A549 (cell line): ENCODE measurements around the gene PATJ. TPM values are rescaled to one million over a fixed set of nuclear protein-coding genes. Genes with fewer than 3 reads are reported as not detected.

ENCODE experiments used
- ATAC-seq, 2 experiments: fragments of 200-7000 bp in 1 of 2; fragments of >200 bp in 1 of 2; cut with Nextera tagmentation in 1 of 2; cut with Tn5 transposase in 1 of 2; 3 replicates each; pipeline versions ENCODE4 v1.8.0 to v1.9.1; 2018 to 2020; ENCODE audit warnings: mild to moderate bottlenecking in 1 of 2, moderate library complexity in 1 of 2
- CTCF ChIA-PET: fragments of 300-600 bp; sonication (Branson Sonifier 250); formaldehyde crosslinking; extraction: SDS; loops from one replicate; lab custom pipeline; 2021; ENCODE audit warnings: antibody characterized with exemption, inconsistent platforms; lab: Yijun Ruan, JAX
- POLR2A ChIA-PET: fragments of 350-600 bp; formaldehyde crosslinking; extraction: SDS; loops from one replicate; lab custom pipeline; 2021; ENCODE audit warnings: antibody characterized with exemption, inconsistent platforms; lab: Yijun Ruan, JAX
- DNase-seq, 2 experiments: peaks; one replicate each; pipeline versions ENCODE4 v3.0.0 to v3.0.0-alpha.2; 2011 to 2016; ENCODE audit warnings: low read depth in 1 of 2, low spot score in 1 of 2
- FAIRE-seq: peaks from 2 replicates; lab custom pipeline; 2011; peaks lifted over from hg19 to GRCh38; lab: Jason Lieb, UNC
- H3K27ac ChIP-seq, 2 experiments: fragments of >200 bp; sonication (Bioruptor Twin); formaldehyde crosslinking; 3 replicates each; pipeline ENCODE4 v1.5.1; 2016 to 2017
- H3K4me1 ChIP-seq: fragments of >200 bp; sonication (Bioruptor Twin); formaldehyde crosslinking; 3 replicates; pipeline ENCODE4 v1.6.1; 2016
- H3K4me2 ChIP-seq: fragments of >200 bp; sonication (Bioruptor Twin); formaldehyde crosslinking; 3 replicates; pipeline ENCODE4 v1.6.1; 2016
- H3K4me3 ChIP-seq: fragments of >200 bp; sonication (Bioruptor Twin); formaldehyde crosslinking; 3 replicates; pipeline ENCODE4 v1.5.1; 2016
- H3K9me3 ChIP-seq: fragments of >200 bp; sonication (Bioruptor Twin); formaldehyde crosslinking; 3 replicates; pipeline ENCODE4 v1.6.1; 2016
- CBX8 ChIP-seq: fragments of 200-600 bp; sonication (generic); IDR thresholded peaks from 2 replicates; pipeline ENCODE4 v1.6.1; 2016
- CEBPB ChIP-seq, 2 experiments: fragments of >200 bp in 1 of 2; sonication (Bioruptor Twin) in 1 of 2; formaldehyde crosslinking in 1 of 2; IDR thresholded peaks; 2 replicates each; pipeline ENCODE4 v1.6.1; 2012 to 2016
- CHD4 ChIP-seq: fragments of 200-600 bp; sonication (generic); IDR thresholded peaks from 2 replicates; pipeline ENCODE4 v1.6.1; 2016; ENCODE audit warnings: antibody characterized with exemption, mild to moderate bottlenecking, borderline replicate concordance
- EHF ChIP-seq: fragments of 250-450 bp; sonication (Bioruptor Pico); IDR thresholded peaks from 2 replicates; pipeline ENCODE4 v1.5.0; 2020; ENCODE audit warnings: mild to moderate bottlenecking
- ESRRA ChIP-seq: fragments of 150-350 bp; IDR thresholded peaks from 2 replicates; pipeline ENCODE4 v1.6.1; 2014; ENCODE audit warnings: mild to moderate bottlenecking, low read length, borderline replicate concordance
- FOSB ChIP-seq: fragments of 250-450 bp; sonication (Bioruptor Pico); IDR thresholded peaks from 2 replicates; pipeline ENCODE4 v1.5.0; 2020; ENCODE audit warnings: mild to moderate bottlenecking, moderate library complexity
- FOSL2 ChIP-seq, 2 experiments: fragments of 450-650 bp in 1 of 2; fragments of >200 bp in 1 of 2; sonication (Bioruptor Twin) in 1 of 2; formaldehyde crosslinking; IDR thresholded peaks; 2 replicates each; pipeline versions ENCODE4 v1.5.0 to v1.6.1; 2016 to 2020; ENCODE audit warnings: mild to moderate bottlenecking in 1 of 2, moderate library complexity in 1 of 2
- GATA3 ChIP-seq: IDR thresholded peaks from 2 replicates; pipeline ENCODE4 v1.6.1; 2012; ENCODE audit warnings: borderline replicate concordance
- HDAC2 ChIP-seq: fragments of 200-600 bp; sonication (generic); IDR thresholded peaks from 2 replicates; pipeline ENCODE4 v1.6.1; 2016
- HOXA7 ChIP-seq: fragments of 250-450 bp; sonication (Bioruptor Pico); IDR thresholded peaks from 2 replicates; pipeline ENCODE4 v1.5.0; 2020; ENCODE audit warnings: mild to moderate bottlenecking, moderate library complexity
- HOXB13 ChIP-seq: fragments of 250-450 bp; sonication (Bioruptor Pico); IDR thresholded peaks from 2 replicates; pipeline ENCODE4 v1.5.0; 2020; ENCODE audit warnings: low read depth, mild to moderate bottlenecking, moderate library complexity
- HOXB5 ChIP-seq: fragments of 250-450 bp; sonication (Bioruptor Pico); IDR thresholded peaks from 2 replicates; pipeline ENCODE4 v1.5.0; 2020; ENCODE audit warnings: mild to moderate bottlenecking, moderate library complexity
- JUNB ChIP-seq: fragments of >200 bp; sonication (Bioruptor Twin); formaldehyde crosslinking; IDR thresholded peaks from 2 replicates; pipeline ENCODE4 v1.6.1; 2016
- KDM1A ChIP-seq: fragments of 200-600 bp; sonication (generic); IDR thresholded peaks from 2 replicates; pipeline ENCODE4 v1.6.1; 2016; ENCODE audit warnings: low read depth, mild to moderate bottlenecking
- MYC ChIP-seq: IDR thresholded peaks from 2 replicates; pipeline ENCODE4 v1.6.1; 2012; ENCODE audit warnings: mild to moderate bottlenecking, inconsistent platforms, low read length, improper control_type of control experiment, borderline replicate concordance
- NFE2L2 ChIP-seq: fragments of 150-350 bp; conservative IDR thresholded peaks from 2 replicates; pipeline ENCODE4 v1.6.1; 2014; ENCODE audit warnings: low read length
- NPAS2 ChIP-seq: fragments of 250-450 bp; sonication (Bioruptor Pico); IDR thresholded peaks from 2 replicates; pipeline ENCODE4 v1.8.0; 2022; ENCODE audit warnings: mild to moderate bottlenecking, moderate library complexity, borderline replicate concordance
- NR3C1 ChIP-seq: fragments of >200 bp; sonication (Bioruptor Twin); formaldehyde crosslinking; IDR thresholded peaks from 3 replicates; pipeline ENCODE4 v1.6.1; 2017
- PHF8 ChIP-seq: fragments of 200-600 bp; sonication (generic); IDR thresholded peaks from 2 replicates; pipeline ENCODE4 v1.6.1; 2016; ENCODE audit warnings: low read depth, mild to moderate bottlenecking, antibody characterized with exemption, moderate library complexity, borderline replicate concordance
- POLR2A ChIP-seq: IDR thresholded peaks from 2 replicates; pipeline ENCODE4 v1.6.1; 2012; ENCODE audit warnings: mild to moderate bottlenecking, low read length
- RAD21 ChIP-seq, 2 experiments: fragments of >200 bp in 1 of 2; sonication (Bioruptor Twin) in 1 of 2; formaldehyde crosslinking in 1 of 2; IDR thresholded peaks in 1 of 2; conservative IDR thresholded peaks in 1 of 2; 2 replicates in 1 of 2; 3 replicates in 1 of 2; pipeline ENCODE4 v1.6.1; 2012 to 2018; ENCODE audit warnings: inconsistent platforms in 1 of 2
- RFX5 ChIP-seq: fragments of 450-650 bp; IDR thresholded peaks from 2 replicates; pipeline ENCODE4 v1.7.1; 2014; ENCODE audit warnings: antibody characterized with exemption, mild to moderate bottlenecking, moderate library complexity
- RNF2 ChIP-seq: fragments of 200-600 bp; sonication (generic); IDR thresholded peaks from 2 replicates; pipeline ENCODE4 v1.6.1; 2016; ENCODE audit warnings: low read depth, mild to moderate bottlenecking, antibody characterized with exemption, moderate library complexity, borderline replicate concordance
- SMC3 ChIP-seq: fragments of >200 bp; sonication (Bioruptor Twin); formaldehyde crosslinking; IDR thresholded peaks from 3 replicates; pipeline ENCODE4 v1.6.1; 2018; ENCODE audit warnings: inconsistent platforms
- SREBF2 ChIP-seq: fragments of 450-650 bp; IDR thresholded peaks from 2 replicates; pipeline ENCODE4 v1.6.1; 2014; ENCODE audit warnings: mild to moderate bottlenecking, moderate library complexity
- TP53 ChIP-seq: fragments of 250-450 bp; sonication (Bioruptor Pico); IDR thresholded peaks from 2 replicates; pipeline ENCODE4 v1.5.0; 2021; ENCODE audit warnings: mild to moderate bottlenecking, moderate library complexity
- ZFP36 ChIP-seq: fragments of 450-650 bp; IDR thresholded peaks from 2 replicates; pipeline ENCODE4 v1.6.1; 2014; ENCODE audit warnings: borderline replicate concordance; ENCODE audit not compliant: partially characterized antibody
- WGBS: methylation state at CpG from one replicate; pipeline ENCODE4 v1.1.6; 2017; ENCODE audit errors: missing lambda C conversion rate; 5-methylcytosine and 5-hydroxymethylcytosine counted together
- polyA plus RNA-seq, 4 experiments: library from polyadenylated mRNA; depleted of rRNA in 3 of 4; stranded (reverse); fragments of >200 nt; fragmentation: RNase III in 1 of 4; extraction: RNeasy Plus Mini Kit Qiagen cat#74134 plus additional on column Dnase treatment in 1 of 4; gene quantifications; 2 replicates in 3 of 4; 3 replicates in 1 of 4; pipeline ENCODE4 v1.2.3, GENCODE V29; 2011 to 2017
- TF ChIP-seq, protein P1 (sequence below): fragments of 250-450 bp; sonication (Bioruptor Pico); IDR thresholded peaks from 2 replicates; pipeline ENCODE4 v1.5.0; 2021; ENCODE audit warnings: mild to moderate bottlenecking, moderate library complexity, borderline replicate concordance
- TF ChIP-seq, protein P2 (sequence below): IDR thresholded peaks from 2 replicates; pipeline ENCODE4 v1.6.1; 2012
- TF ChIP-seq, protein P3 (sequence below): fragments of >200 bp; sonication (Bioruptor Twin); formaldehyde crosslinking; IDR thresholded peaks from 2 replicates; pipeline ENCODE4 v1.6.1; 2016
- TF ChIP-seq, protein P4 (sequence below): IDR thresholded peaks from 2 replicates; pipeline ENCODE4 v1.6.1; 2012; ENCODE audit warnings: low read depth, borderline replicate concordance
- TF ChIP-seq, protein P5 (sequence below): fragments of >200 bp; sonication (Bioruptor Twin); formaldehyde crosslinking; IDR thresholded peaks from 3 replicates; pipeline ENCODE4 v1.6.1; 2016
- TF ChIP-seq, protein P6 (sequence below): IDR thresholded peaks from 2 replicates; pipeline ENCODE4 v1.6.1; 2012
- TF ChIP-seq, protein P7 (sequence below): fragments of >200 bp; sonication (Bioruptor Twin); formaldehyde crosslinking; IDR thresholded peaks from 3 replicates; pipeline ENCODE4 v1.5.1; 2016

Gene PATJ
- polyA plus RNA-seq, 2 of the 4 experiments (the other 2 are of a cell fraction), result 6.0 to 14.7 TPM

DNA sequence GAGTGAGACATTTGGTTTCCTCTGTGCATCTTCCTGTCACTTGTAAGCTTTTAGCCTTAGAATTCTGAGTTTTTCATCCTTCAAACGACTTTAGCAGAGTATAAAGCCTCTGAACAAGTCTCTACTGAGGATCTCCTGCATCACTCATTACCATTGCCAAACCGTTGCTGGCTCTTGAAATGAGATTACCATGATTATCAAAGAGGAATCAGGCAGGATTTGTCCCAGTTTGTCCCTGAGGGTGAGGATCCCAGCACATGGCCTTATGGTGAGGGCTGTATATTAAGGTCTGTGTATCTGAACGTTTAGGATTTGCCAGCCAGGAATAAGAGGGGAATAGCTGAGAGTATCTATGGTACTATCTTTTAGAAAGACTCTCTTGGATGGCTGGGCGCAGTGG, 282.9 kb downstream of the PATJ start:
- 43% methylated on average over 4 of the region's 4 CpGs for WGBS
- POLR2A ChIA-PET, result no interaction called here
- ATAC-seq (no peak), DNase-seq (no peak), FAIRE-seq (no peak)
- TF ChIP-seq FOSL2 (IDR thresholded peaks at IDR 0.05), result no peak
- no peak for TF ChIP-seq FOSL2 (CRISPR knock-in tag; IDR thresholded peaks at IDR 0.05)
- TF ChIP-seq HDAC2, result no peak
- TF ChIP-seq, protein P1, sequence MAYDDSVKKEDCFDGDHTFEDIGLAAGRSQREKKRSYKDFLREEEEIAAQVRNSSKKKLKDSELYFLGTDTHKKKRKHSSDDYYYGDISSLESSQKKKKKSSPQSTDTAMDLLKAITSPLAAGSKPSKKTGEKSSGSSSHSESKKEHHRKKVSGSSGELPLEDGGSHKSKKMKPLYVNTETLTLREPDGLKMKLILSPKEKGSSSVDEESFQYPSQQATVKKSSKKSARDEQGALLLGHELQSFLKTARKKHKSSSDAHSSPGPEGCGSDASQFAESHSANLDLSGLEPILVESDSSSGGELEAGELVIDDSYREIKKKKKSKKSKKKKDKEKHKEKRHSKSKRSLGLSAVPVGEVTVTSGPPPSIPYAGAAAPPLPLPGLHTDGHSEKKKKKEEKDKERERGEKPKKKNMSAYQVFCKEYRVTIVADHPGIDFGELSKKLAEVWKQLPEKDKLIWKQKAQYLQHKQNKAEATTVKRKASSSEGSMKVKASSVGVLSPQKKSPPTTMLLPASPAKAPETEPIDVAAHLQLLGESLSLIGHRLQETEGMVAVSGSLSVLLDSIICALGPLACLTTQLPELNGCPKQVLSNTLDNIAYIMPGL (CRISPR knock-in tag), result no peak
- no peak for TF ChIP-seq ESRRA
- no peak for TF ChIP-seq PHF8
- no peak for TF ChIP-seq JUNB
- TF ChIP-seq RFX5, result no peak
- TF ChIP-seq MYC, result no peak
- TF ChIP-seq HOXA7 (CRISPR knock-in tag), result no peak
- no peak for TF ChIP-seq HOXB13
- TF ChIP-seq, protein P2, sequence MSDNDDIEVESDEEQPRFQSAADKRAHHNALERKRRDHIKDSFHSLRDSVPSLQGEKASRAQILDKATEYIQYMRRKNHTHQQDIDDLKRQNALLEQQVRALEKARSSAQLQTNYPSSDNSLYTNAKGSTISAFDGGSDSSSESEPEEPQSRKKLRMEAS, result no peak
- no peak for TF ChIP-seq ZFP36
- no peak for TF ChIP-seq SMC3
- no peak for TF ChIP-seq GATA3
- TF ChIP-seq CHD4, result no peak
- TF ChIP-seq SREBF2, result no peak
- no peak for TF ChIP-seq POLR2A
- no peak for TF ChIP-seq NFE2L2
- TF ChIP-seq, protein P3, sequence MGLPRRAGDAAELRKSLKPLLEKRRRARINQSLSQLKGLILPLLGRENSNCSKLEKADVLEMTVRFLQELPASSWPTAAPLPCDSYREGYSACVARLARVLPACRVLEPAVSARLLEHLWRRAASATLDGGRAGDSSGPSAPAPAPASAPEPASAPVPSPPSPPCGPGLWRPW, result no peak
- no peak overlapping the region for H3K27ac ChIP-seq
- H3K4me1 ChIP-seq, result no peaks in the 10 kb centered on the region
- no peak overlapping the region for H3K4me2 ChIP-seq
- 0 out of 3 replicates have a peak, but pooled peaks cover 6% of the 10 kb centered on the region for H3K9me3 ChIP-seq
- CTCF ChIA-PET, result no interaction called here
- H3K4me3 ChIP-seq, result no peak overlapping the region

DNA sequence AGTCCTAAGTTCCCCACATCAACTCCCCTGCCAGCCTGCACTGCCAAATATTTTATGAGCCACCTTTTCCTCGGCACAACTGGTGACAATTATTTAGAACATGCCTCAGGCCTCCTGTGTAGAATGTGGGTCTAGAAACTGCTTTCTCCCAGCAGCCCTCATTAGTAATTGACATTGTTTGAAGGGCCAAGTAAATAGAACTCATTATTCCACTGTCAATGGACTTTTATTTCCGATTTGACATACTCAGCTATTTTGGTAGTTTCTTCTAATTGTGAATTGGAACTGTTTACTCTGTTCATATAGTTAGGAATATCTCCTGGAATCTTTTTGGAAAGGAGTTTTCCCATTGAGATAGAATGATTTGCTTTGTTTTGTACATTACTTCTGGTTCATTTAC, 283.6 kb downstream of the PATJ start:
- Histone ChIP-seq H3K9me3 (0 out of 3 replicates have a peak, but pooled peaks cover 6% of the 10 kb centered on the region), H3K4me3 (no peak overlapping the region), H3K27ac (no peak overlapping the region), H3K4me1 (no peaks in the 10 kb centered on the region), H3K4me2 (no peak overlapping the region)
- WGBS, result 91% methylated on average over 2 of the region's 2 CpGs
- ChIA-PET CTCF (no interaction called here), POLR2A (no interaction called here)
- DNase-seq, result no peak
- ATAC-seq, result no peak
- no peak for FAIRE-seq
- TF ChIP-seq HOXB5 (CRISPR knock-in tag), result no peak
- TF ChIP-seq RAD21 (conservative IDR thresholded peaks at IDR 0.05 in 1 of 2, IDR thresholded peaks at IDR 0.05 in 1 of 2), result no peak
- no peak for TF ChIP-seq RFX5
- TF ChIP-seq CEBPB (IDR thresholded peaks at IDR 0.05), result no peak
- no peak for TF ChIP-seq KDM1A
- no peak for TF ChIP-seq FOSB (CRISPR knock-in tag)
- TF ChIP-seq, protein P4, sequence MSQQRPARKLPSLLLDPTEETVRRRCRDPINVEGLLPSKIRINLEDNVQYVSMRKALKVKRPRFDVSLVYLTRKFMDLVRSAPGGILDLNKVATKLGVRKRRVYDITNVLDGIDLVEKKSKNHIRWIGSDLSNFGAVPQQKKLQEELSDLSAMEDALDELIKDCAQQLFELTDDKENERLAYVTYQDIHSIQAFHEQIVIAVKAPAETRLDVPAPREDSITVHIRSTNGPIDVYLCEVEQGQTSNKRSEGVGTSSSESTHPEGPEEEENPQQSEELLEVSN, result no peak
- TF ChIP-seq, protein P5, sequence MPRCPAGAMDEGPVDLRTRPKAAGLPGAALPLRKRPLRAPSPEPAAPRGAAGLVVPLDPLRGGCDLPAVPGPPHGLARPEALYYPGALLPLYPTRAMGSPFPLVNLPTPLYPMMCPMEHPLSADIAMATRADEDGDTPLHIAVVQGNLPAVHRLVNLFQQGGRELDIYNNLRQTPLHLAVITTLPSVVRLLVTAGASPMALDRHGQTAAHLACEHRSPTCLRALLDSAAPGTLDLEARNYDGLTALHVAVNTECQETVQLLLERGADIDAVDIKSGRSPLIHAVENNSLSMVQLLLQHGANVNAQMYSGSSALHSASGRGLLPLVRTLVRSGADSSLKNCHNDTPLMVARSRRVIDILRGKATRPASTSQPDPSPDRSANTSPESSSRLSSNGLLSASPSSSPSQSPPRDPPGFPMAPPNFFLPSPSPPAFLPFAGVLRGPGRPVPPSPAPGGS, result no peak
- TF ChIP-seq, protein P2, result no peak
- TF ChIP-seq RNF2, result no peak
- TF ChIP-seq, protein P6, sequence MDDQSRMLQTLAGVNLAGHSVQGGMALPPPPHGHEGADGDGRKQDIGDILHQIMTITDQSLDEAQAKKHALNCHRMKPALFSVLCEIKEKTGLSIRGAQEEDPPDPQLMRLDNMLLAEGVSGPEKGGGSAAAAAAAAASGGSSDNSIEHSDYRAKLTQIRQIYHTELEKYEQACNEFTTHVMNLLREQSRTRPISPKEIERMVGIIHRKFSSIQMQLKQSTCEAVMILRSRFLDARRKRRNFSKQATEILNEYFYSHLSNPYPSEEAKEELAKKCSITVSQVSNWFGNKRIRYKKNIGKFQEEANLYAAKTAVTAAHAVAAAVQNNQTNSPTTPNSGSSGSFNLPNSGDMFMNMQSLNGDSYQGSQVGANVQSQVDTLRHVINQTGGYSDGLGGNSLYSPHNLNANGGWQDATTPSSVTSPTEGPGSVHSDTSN, result no peak
- TF ChIP-seq, protein P7, sequence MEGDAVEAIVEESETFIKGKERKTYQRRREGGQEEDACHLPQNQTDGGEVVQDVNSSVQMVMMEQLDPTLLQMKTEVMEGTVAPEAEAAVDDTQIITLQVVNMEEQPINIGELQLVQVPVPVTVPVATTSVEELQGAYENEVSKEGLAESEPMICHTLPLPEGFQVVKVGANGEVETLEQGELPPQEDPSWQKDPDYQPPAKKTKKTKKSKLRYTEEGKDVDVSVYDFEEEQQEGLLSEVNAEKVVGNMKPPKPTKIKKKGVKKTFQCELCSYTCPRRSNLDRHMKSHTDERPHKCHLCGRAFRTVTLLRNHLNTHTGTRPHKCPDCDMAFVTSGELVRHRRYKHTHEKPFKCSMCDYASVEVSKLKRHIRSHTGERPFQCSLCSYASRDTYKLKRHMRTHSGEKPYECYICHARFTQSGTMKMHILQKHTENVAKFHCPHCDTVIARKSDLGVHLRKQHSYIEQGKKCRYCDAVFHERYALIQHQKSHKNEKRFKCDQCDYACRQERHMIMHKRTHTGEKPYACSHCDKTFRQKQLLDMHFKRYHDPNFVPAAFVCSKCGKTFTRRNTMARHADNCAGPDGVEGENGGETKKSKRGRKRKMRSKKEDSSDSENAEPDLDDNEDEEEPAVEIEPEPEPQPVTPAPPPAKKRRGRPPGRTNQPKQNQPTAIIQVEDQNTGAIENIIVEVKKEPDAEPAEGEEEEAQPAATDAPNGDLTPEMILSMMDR, result no peak
- TF ChIP-seq NR3C1, result no peak
- no peak for TF ChIP-seq EHF (CRISPR knock-in tag)
- TF ChIP-seq CBX8, result no peak
- TF ChIP-seq NPAS2 (CRISPR knock-in tag), result no peak
- no peak for TF ChIP-seq TP53 (CRISPR knock-in tag)
- no peak for TF ChIP-seq JUNB
